HG02840 (cell line): Measurements from ENCODE around the gene MALT1.

Experiments
- ATAC-seq: cut with Tn5 transposase; IDR thresholded peaks from one replicate; pipeline ENCODE4 v1.9.1; 2021; ENCODE audit warnings: mild to moderate bottlenecking, moderate library complexity, moderate number of reproducible peaks; ENCODE audit not compliant: unreplicated experiment, low FRiP score

MALT1 gene

GRCh38 chr18:58687871-58688308 lies 16.6 kb downstream of the MALT1 start:
- peak; percentile 76 for ATAC-seq

DNA sequence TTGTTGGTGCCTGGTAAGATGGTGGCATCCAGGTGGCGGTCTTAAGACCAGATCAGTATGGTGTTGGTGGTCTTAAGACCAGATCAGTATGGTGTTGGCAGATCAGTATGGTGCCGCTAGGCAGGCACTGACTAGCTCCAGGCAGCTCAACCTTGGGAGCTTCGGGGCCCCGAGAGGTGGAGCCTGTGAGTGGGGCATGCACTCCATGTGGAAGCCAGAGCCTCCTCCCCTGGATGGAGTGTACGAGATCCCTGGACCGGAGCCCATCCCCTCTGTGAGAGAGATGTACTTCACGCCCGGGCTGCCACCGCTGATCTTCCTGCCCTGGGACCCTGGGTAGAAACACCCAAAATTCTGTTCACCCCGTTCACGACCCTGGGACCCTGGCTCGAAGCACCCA lies 19.0 kb downstream of the MALT1 start:
- no peak for ATAC-seq

DNA sequence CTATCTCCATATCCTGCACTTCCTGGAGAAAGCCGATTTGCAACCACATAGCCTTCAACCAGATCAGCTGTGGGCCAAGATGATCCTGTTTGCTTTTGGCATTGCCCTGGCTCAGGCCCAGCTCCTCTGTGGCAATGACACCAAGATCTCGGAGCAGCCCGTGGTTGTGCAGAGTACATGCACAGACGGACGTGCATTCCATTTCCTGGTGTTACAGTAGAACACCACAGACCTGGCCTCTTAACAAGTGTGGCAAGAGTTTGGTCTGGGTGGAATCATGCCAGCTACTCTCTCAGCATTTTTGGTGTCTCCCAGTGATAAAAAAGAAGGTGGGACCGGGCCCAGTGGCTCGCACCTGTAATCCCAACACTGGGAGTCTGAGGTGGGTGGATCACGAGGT lies 20.0 kb downstream of the MALT1 start:
- no peak for ATAC-seq

GRCh38 chr18:58692422-58693185 lies 21.3 kb downstream of the MALT1 start:
- no peak for ATAC-seq

GRCh38 chr18:58694221-58694620 lies 23.0 kb downstream of the MALT1 start:
- no peak for ATAC-seq

GRCh38 chr18:58694720-58695468 lies 23.6 kb downstream of the MALT1 start:
- ATAC-seq: no peak

GRCh38 chr18:58695772-58696171 lies 24.5 kb downstream of the MALT1 start:
- no peak for ATAC-seq

DNA sequence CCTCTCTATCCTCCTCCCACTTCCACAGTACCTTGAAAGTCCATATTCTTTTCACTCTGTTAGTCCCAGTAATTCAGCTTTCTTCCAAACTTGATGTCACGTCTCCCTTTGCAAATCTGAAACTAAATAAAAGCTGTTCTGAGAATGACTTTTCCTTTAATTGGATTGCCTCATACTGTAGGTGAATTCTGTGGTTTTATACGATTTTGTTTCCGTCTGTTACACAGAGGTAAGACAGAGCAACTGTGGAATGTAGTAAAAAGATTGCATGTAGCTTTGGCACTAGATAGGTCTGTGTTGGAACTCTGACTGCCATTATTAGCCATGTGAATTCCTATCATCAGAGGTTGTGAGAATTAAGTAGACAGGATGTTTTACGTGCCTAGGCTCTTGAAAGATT lies 25.9 kb downstream of the MALT1 start:
- no peak for ATAC-seq

DNA sequence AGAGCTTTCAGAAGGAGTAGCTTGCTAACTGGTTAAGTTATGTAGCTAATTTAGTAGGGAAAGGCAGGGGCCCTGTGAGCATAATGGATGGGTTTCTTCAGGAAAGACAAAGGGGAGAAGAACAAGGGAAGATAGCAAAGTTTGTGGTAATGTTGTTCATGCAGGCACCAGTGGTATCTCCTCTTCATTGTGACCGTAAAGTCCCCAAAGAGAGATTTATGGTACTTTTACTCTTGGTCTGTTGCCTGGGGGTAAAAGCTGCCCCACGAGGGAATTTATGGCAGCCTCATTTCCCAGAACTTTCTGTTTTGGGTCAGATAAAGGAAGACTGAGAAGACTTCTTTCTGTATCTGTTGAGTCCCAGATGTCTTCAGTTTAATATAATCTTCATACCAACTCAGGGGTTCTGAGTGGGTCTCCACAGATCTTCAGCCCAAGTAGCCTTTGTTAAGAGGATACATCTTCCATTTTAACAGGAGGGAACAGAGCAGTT lies 27.5 kb downstream of the MALT1 start:
- no peak for ATAC-seq

GRCh38 chr18:58699551-58699950 lies 28.3 kb downstream of the MALT1 start:
- ATAC-seq: no peak

- no peak for ATAC-seq
Observed at GRCh38 chr18:58700209-58700608, 28.9 kb downstream of the MALT1 start.

- ATAC-seq: no peak
Observed at GRCh38 chr18:58712930-58713329, 41.7 kb downstream of the MALT1 start.

- ATAC-seq: no peak
Observed at GRCh38 chr18:58714259-58714658, 43.0 kb downstream of the MALT1 start.

DNA sequence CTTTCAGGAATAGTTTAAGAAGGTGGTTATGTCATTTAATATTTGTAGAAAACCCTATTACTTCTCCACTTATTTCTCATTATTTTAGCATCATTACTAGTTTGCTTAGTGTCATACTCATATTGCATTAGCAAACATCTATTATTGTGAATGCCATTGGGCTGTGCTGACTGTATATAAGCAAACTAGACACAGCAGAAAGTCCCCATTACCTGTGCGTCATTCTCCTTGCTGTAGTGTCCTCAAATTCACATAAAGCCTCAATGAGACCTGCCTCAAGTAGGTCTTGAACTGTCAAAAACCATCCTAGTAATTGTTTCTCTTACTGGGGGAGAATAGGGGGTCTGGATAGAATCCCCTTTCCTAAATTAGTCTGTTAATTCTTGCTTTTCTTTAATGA lies 43.6 kb downstream of the MALT1 start:
- ATAC-seq: no peak

- no peak for ATAC-seq
Observed at GRCh38 chr18:58715540-58715939, 44.3 kb downstream of the MALT1 start.

- no peak for ATAC-seq
Observed at GRCh38 chr18:58716060-58716756, 44.9 kb downstream of the MALT1 start.

DNA sequence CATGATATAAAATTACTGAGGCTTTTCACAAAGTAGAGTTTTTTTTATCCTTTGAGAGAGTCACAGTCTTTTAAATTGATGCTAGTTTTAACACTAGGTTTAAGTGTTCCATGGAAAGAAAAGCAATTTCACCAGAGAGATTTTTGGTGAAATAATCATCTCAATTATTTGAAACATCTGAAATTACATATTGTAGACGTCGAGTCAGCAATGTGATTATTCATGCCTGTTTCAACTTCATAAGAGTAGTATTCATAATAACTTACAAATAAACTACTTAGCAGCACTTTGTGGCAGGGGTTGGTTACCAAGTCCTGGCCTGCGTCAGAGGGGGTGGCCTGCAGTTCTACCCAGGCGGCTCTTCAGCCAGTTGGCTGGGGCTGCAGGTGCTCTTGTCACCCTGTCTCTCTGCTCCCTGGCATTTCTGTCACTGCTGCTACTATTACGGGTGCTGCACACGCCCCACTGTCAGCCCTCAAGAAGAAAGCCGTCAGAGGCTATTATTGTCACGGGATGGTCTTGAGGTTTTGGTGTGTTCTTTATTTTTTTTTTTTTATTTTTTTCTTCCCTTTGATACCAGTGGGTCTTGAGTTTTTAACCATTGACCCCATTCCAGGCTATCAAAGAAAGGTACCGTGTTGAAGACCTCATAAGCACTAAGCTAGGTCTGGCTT lies 50.4 kb downstream of the MALT1 start:
- no peak for ATAC-seq

GRCh38 chr18:58723810-58724602 lies 52.7 kb downstream of the MALT1 start:
- no peak for ATAC-seq

GRCh38 chr18:58726671-58727070 lies 55.4 kb downstream of the MALT1 start:
- no peak for ATAC-seq
